IMR-90 (cell line): ENCODE data around the gene ADGRV1. TPM values are rescaled to one million over a fixed set of nuclear protein-coding genes. Genes with fewer than 3 reads are reported as not detected.

ENCODE experiments used
- ATAC-seq: fragments of 200-7000 bp; cut with Tn5 transposase; 2 replicates; pipeline ENCODE4 v1.9.1; 2020; ENCODE audit warnings: low read depth, mild to moderate bottlenecking, moderate library complexity
- BruUV-seq: library from RNA; stranded (reverse); fragments of 400-500 nt; replicated peaks from 2 replicates; lab custom pipeline; 2021; lab: Mats Ljungman, UMichigan
- CTCF ChIA-PET: fragments of 300-600 bp; formaldehyde crosslinking; extraction: SDS; loops from one replicate; lab custom pipeline; 2021; ENCODE audit warnings: antibody characterized with exemption; lab: Yijun Ruan, JAX
- POLR2A ChIA-PET: fragments of 300-600 bp; sonication (Branson Sonifier 250); formaldehyde crosslinking; loops from one replicate; lab custom pipeline; 2022; ENCODE audit warnings: antibody characterized with exemption; ENCODE audit not compliant: unreplicated experiment; lab: Charles Lee
- DNase-seq: peaks from one replicate; pipeline ENCODE4 v3.0.0; 2013
- H2AFZ ChIP-seq: replicated peaks from 2 replicates; pipeline ENCODE3; 2013; ENCODE audit warnings: low read length, mild to moderate bottlenecking; ENCODE audit not compliant: poor library complexity
- H2AK5ac ChIP-seq: 2 replicates; pipeline ENCODE4 v1.6.1; 2013; ENCODE audit warnings: low read depth, low read length, inconsistent platforms
- H2AK9ac ChIP-seq: replicated peaks from 2 replicates; pipeline ENCODE3; 2013; ENCODE audit warnings: mild to moderate bottlenecking, low read depth, low read length, moderate library complexity; ENCODE audit not compliant: poor library complexity
- H2BK120ac ChIP-seq: 2 replicates; pipeline ENCODE4 v1.6.1; 2013; ENCODE audit warnings: low read depth, low read length, inconsistent platforms
- H2BK15ac ChIP-seq: 3 replicates; pipeline ENCODE4 v1.6.1; 2013; ENCODE audit warnings: low read depth, low read length, inconsistent platforms
- H2BK20ac ChIP-seq: 2 replicates; pipeline ENCODE4 v1.6.1; 2013; ENCODE audit warnings: low read depth, mild to moderate bottlenecking, inconsistent platforms, low read length, moderate library complexity
- H2BK5ac ChIP-seq: 2 replicates; pipeline ENCODE4 v1.6.1; 2013; ENCODE audit warnings: mild to moderate bottlenecking, low read depth, low read length, inconsistent platforms; ENCODE audit not compliant: poor library complexity, severe bottlenecking
- H3K14ac ChIP-seq: replicated peaks from 2 replicates; pipeline ENCODE4 v1.6.1; 2013; ENCODE audit warnings: low read depth, low read length, inconsistent platforms
- H3K18ac ChIP-seq: 2 replicates; pipeline ENCODE4 v1.6.1; 2013; ENCODE audit warnings: low read depth, low read length, control low read depth
- H3K23ac ChIP-seq: 2 replicates; pipeline ENCODE4 v1.6.1; 2013; ENCODE audit warnings: low read depth, low read length, inconsistent platforms
- H3K27ac ChIP-seq: 2 replicates; pipeline ENCODE4 v1.5.1; 2013; ENCODE audit warnings: mild to moderate bottlenecking, control low read depth, low read length; ENCODE audit not compliant: insufficient read depth
- H3K27me3 ChIP-seq: 2 replicates; pipeline ENCODE4 v1.6.1; 2013; ENCODE audit warnings: low read length; ENCODE audit not compliant: control insufficient read depth, insufficient read depth
- H3K36me3 ChIP-seq: 2 replicates; pipeline ENCODE4 v1.6.1; 2013; ENCODE audit warnings: low read length, mixed read lengths; ENCODE audit not compliant: control insufficient read depth, insufficient read depth
- H3K4ac ChIP-seq: 2 replicates; pipeline ENCODE4 v1.6.1; 2013; ENCODE audit warnings: low read depth, low read length, inconsistent platforms
- H3K4me1 ChIP-seq: 2 replicates; pipeline ENCODE4 v1.6.1; 2013; ENCODE audit warnings: low read length, mixed read lengths; ENCODE audit not compliant: control insufficient read depth, insufficient read depth
- H3K4me2 ChIP-seq: 2 replicates; pipeline ENCODE4 v1.6.1; 2013; ENCODE audit warnings: low read depth, mild to moderate bottlenecking, control low read depth, low read length, moderate library complexity
- H3K4me3 ChIP-seq: 2 replicates; pipeline ENCODE4 v1.5.1; 2013; ENCODE audit warnings: low read depth, mild to moderate bottlenecking, control low read depth, low read length, moderate library complexity; ENCODE audit not compliant: insufficient read depth
- H3K56ac ChIP-seq: 2 replicates; pipeline ENCODE4 v1.6.1; 2013; ENCODE audit warnings: low read length, inconsistent platforms; ENCODE audit not compliant: insufficient read depth; ENCODE audit errors: extremely low read depth
- H3K79me1 ChIP-seq, 2 experiments: 2 replicates each; pipeline ENCODE4 v1.6.1; 2013; ENCODE audit warnings: low read length in 2 of 2, inconsistent platforms in 1 of 2, low read depth in 1 of 2
- H3K9ac ChIP-seq: 2 replicates; pipeline ENCODE4 v1.6.1; 2013; ENCODE audit warnings: low read depth, low read length, control low read depth
- H3K9me1 ChIP-seq: 2 replicates; pipeline ENCODE4 v1.6.1; 2013; ENCODE audit warnings: low read length, inconsistent platforms; ENCODE audit not compliant: insufficient read depth
- H3K9me3 ChIP-seq: 2 replicates; pipeline ENCODE4 v1.6.1; 2013; ENCODE audit warnings: low read length; ENCODE audit not compliant: control insufficient read depth, insufficient read depth
- H4K20me1 ChIP-seq: 2 replicates; pipeline ENCODE4 v1.6.1; 2013; ENCODE audit warnings: low read length, inconsistent platforms; ENCODE audit not compliant: insufficient read depth
- H4K5ac ChIP-seq: 2 replicates; pipeline ENCODE4 v1.6.1; 2013; ENCODE audit warnings: mild to moderate bottlenecking, low read depth, low read length, control low read depth
- H4K8ac ChIP-seq, 2 experiments: 2 replicates each; pipeline ENCODE4 v1.6.1; 2013; ENCODE audit warnings: low read depth in 2 of 2, low read length in 2 of 2, control low read depth in 1 of 2, inconsistent platforms in 1 of 2
- H4K91ac ChIP-seq: 2 replicates; pipeline ENCODE4 v1.6.1; 2013; ENCODE audit warnings: low read depth, low read length, inconsistent platforms; ENCODE audit not compliant: insufficient read depth
- CEBPB ChIP-seq: IDR thresholded peaks from 2 replicates; pipeline ENCODE4 v1.6.1; 2012; ENCODE audit warnings: low read depth, low read length, improper control_type of control experiment
- CHD1 ChIP-seq: IDR thresholded peaks from 2 replicates; pipeline ENCODE4 v1.6.1; 2012; ENCODE audit warnings: low read depth, low read length, improper control_type of control experiment
- ELK1 ChIP-seq: fragments of 150-350 bp; IDR thresholded peaks from 2 replicates; pipeline ENCODE4 v1.6.1; 2016; ENCODE audit warnings: low read depth, mild to moderate bottlenecking, low read length, moderate library complexity, borderline replicate concordance
- FOS ChIP-seq: fragments of 150-350 bp; IDR thresholded peaks from 2 replicates; pipeline ENCODE4 v1.6.1; 2016; ENCODE audit warnings: low read depth, low read length
- MAFK ChIP-seq: IDR thresholded peaks from 2 replicates; pipeline ENCODE4 v1.6.1; 2012; ENCODE audit warnings: low read depth, low read length, improper control_type of control experiment
- MAZ ChIP-seq: IDR thresholded peaks from 2 replicates; pipeline ENCODE4 v1.6.1; 2012; ENCODE audit warnings: low read depth, mild to moderate bottlenecking, low read length, improper control_type of control experiment, moderate library complexity, borderline replicate concordance
- MXI1 ChIP-seq: IDR thresholded peaks from 2 replicates; pipeline ENCODE4 v1.6.1; 2012; ENCODE audit warnings: low read depth, mild to moderate bottlenecking, low read length, moderate library complexity, borderline replicate concordance
- NFE2L2 ChIP-seq: fragments of 150-350 bp; IDR thresholded peaks from 2 replicates; pipeline ENCODE4 v1.6.1; 2016; ENCODE audit warnings: low read depth, mild to moderate bottlenecking, low read length
- POLR2A ChIP-seq: IDR thresholded peaks from 2 replicates; pipeline ENCODE4 v1.6.1; 2012; ENCODE audit warnings: mild to moderate bottlenecking, low read depth, low read length
- RAD21 ChIP-seq: IDR thresholded peaks from 2 replicates; pipeline ENCODE4 v1.6.1; 2012; ENCODE audit warnings: low read length, improper control_type of control experiment
- RCOR1 ChIP-seq: IDR thresholded peaks from 2 replicates; pipeline ENCODE4 v1.6.1; 2012; ENCODE audit warnings: mild to moderate bottlenecking, low read length, improper control_type of control experiment; ENCODE audit not compliant: insufficient replicate concordance
- RFX5 ChIP-seq: IDR thresholded peaks from 2 replicates; pipeline ENCODE4 v1.8.0; 2012; ENCODE audit warnings: low read depth, mild to moderate bottlenecking, low read length, moderate library complexity
- SMC3 ChIP-seq: fragments of 150-350 bp; IDR thresholded peaks from 2 replicates; pipeline ENCODE4 v1.6.1; 2016; ENCODE audit warnings: low read depth, mild to moderate bottlenecking, antibody characterized with exemption, low read length, moderate library complexity
- USF2 ChIP-seq: fragments of 150-350 bp; IDR thresholded peaks from 2 replicates; pipeline ENCODE4 v1.6.1; 2017; ENCODE audit warnings: mild to moderate bottlenecking, antibody characterized with exemption, low read length, low read depth
- dilution Hi-C: fragments of 300-500 bp; cut with HindIII; formaldehyde crosslinking; loops from one replicate; pipeline ENCODE4 v1.14.3; 2018; ENCODE audit warnings: low sequenced_read_pairs; ENCODE audit not compliant: unreplicated experiment
- in situ Hi-C: fragments of 300-500 bp; cut with MboI; formaldehyde crosslinking; loops from 3 replicates; pipeline ENCODE4 v1.14.3; 2019; ENCODE audit warnings: low sequenced_read_pairs, inconsistent platforms, mixed read lengths
- intact Hi-C: fragments of 100-400 bp; cut with micrococcal nuclease; formaldehyde crosslinking; loops from 2 replicates; pipeline ENCODE4 v1.10.0; 2022
- polyA plus RNA-seq, 3 experiments: library from polyadenylated mRNA; depleted of rRNA; stranded (reverse); fragments of >200 nt; gene quantifications; 2 replicates each; pipeline ENCODE4 v1.2.3, GENCODE V29; 2012; ENCODE audit warnings: low replicate concordance in 1 of 3
- total RNA-seq: library from RNA; depleted of rRNA; stranded (reverse); fragments of >200 nt; gene quantifications from 2 replicates; pipeline ENCODE4 v1.2.3, GENCODE V29; 2012

ADGRV1 gene
- total and polyA plus RNA-seq, 2 of the 4 experiments (the other 2 are of a cell fraction) = under 0.01 TPM; not detected in 1

- no peak overlapping the region for H3K56ac ChIP-seq
- H3K4me2 ChIP-seq = no peak overlapping the region
- TF ChIP-seq RFX5 (no peak), RAD21 (no peak), NFE2L2 (no peak), MXI1 (no peak), USF2 (no peak), CHD1 (no peak), SMC3 (no peak), MAFK (no peak), RCOR1 (no peak), POLR2A (no peak), ELK1 (no peak), MAZ (no peak), FOS (no peak), CEBPB (no peak)
- no peak overlapping the region for H3K9ac ChIP-seq
- dilution Hi-C loops (loop anchor here (25.0 kb wide), 1 partner anchor 560 kb away; no protein-coding TSS in a partner anchor), intact Hi-C loops (no loop called here), in situ Hi-C loops (no loop called here)
- no peaks in the 10 kb centered on the region for H3K9me1 ChIP-seq
- no peak overlapping the region for H3K23ac ChIP-seq
- H3K36me3 ChIP-seq = no peaks in the 10 kb centered on the region
- ATAC-seq = no peak
- H3K27ac ChIP-seq = no peak overlapping the region
- no peak overlapping the region for H2BK20ac ChIP-seq
- H3K4me3 ChIP-seq = no peak overlapping the region
- BruUV-seq = no TSS peak
- no peak overlapping the region for H3K4ac ChIP-seq
- H2AK9ac ChIP-seq = no peak overlapping the region
- no peaks in the 10 kb centered on the region for H3K4me1 ChIP-seq
- ChIA-PET CTCF (no interaction called here), POLR2A (no interaction called here)
- H3K18ac ChIP-seq = no peak overlapping the region
- H2BK15ac ChIP-seq = no peak overlapping the region
- H3K14ac ChIP-seq = no peak overlapping the region
- no peak overlapping the region for H4K5ac ChIP-seq
- no peak overlapping the region for H4K8ac ChIP-seq
- H2BK120ac ChIP-seq = no peak overlapping the region
- H2BK5ac ChIP-seq = no peak overlapping the region
- H3K79me1 ChIP-seq = no peaks in the 10 kb centered on the region
- no peak overlapping the region for H4K91ac ChIP-seq
- DNase-seq = no peak
- H2AK5ac ChIP-seq = no peak overlapping the region
- no peaks in the 10 kb centered on the region for H4K20me1 ChIP-seq
- no peaks in the 10 kb centered on the region for H3K27me3 ChIP-seq
- H3K9me3 ChIP-seq = no peaks in the 10 kb centered on the region
- H2AFZ ChIP-seq = no peak overlapping the region
Measured at GRCh38 chr5:90852531-90852930, 293.9 kb downstream of the ADGRV1 start.
